Osteoblast (primary cell): ENCODE measurements around the gene SRCIN1. TPM values are rescaled to one million over a fixed set of nuclear protein-coding genes. Genes with fewer than 3 reads are reported as not detected.

Experiments
- DNase-seq: peaks from one replicate; pipeline ENCODE4 v3.0.0; 2011; ENCODE audit warnings: low spot score, mixed read lengths; ENCODE audit not compliant: insufficient read length; ENCODE audit errors: missing footprints
- H2AFZ ChIP-seq: 2 replicates; pipeline ENCODE4 v1.6.0; 2011; ENCODE audit warnings: mild to moderate bottlenecking, low read length
- H3K27ac ChIP-seq: 2 replicates; pipeline ENCODE4 v1.5.1; 2011; ENCODE audit warnings: mild to moderate bottlenecking, low read depth, low read length, moderate library complexity
- H3K27me3 ChIP-seq: 2 replicates; pipeline ENCODE4 v1.6.0; 2012; ENCODE audit warnings: mild to moderate bottlenecking, control low read depth, inconsistent platforms, low read length, moderate library complexity; ENCODE audit not compliant: insufficient read depth
- H3K36me3 ChIP-seq: 2 replicates; pipeline ENCODE4 v1.5.1; 2011; ENCODE audit warnings: mild to moderate bottlenecking, low read length, control low read depth, moderate library complexity; ENCODE audit not compliant: insufficient read depth
- H3K4me1 ChIP-seq: 2 replicates; pipeline ENCODE4 v1.5.1; 2011; ENCODE audit warnings: mild to moderate bottlenecking, low read length, control low read depth, moderate library complexity; ENCODE audit not compliant: insufficient read depth
- H3K4me2 ChIP-seq: 2 replicates; pipeline ENCODE4 v1.6.0; 2011; ENCODE audit warnings: mild to moderate bottlenecking, low read length; ENCODE audit not compliant: insufficient read depth
- H3K4me3 ChIP-seq: fragments of 200-600 bp; sonication (generic); 3 replicates; pipeline ENCODE4 v1.5.1; 2012; ENCODE audit warnings: mild to moderate bottlenecking, low read length, inconsistent platforms; ENCODE audit not compliant: insufficient read depth
- H3K79me2 ChIP-seq: 2 replicates; pipeline ENCODE4 v1.6.0; 2012; ENCODE audit warnings: mild to moderate bottlenecking, low read length, control low read depth, inconsistent platforms; ENCODE audit not compliant: insufficient read depth
- H3K9me3 ChIP-seq: 2 replicates; pipeline ENCODE4 v1.5.1; 2011; ENCODE audit warnings: low read depth, low read length, control low read depth
- H4K20me1 ChIP-seq: 2 replicates; pipeline ENCODE4 v1.6.0; 2012; ENCODE audit warnings: mild to moderate bottlenecking, low read length, control low read depth; ENCODE audit not compliant: insufficient read depth
- total RNA-seq: library from RNA; depleted of rRNA; stranded (reverse); fragments of >200 nt; gene quantifications from 2 replicates; pipeline ENCODE4 v1.2.3, GENCODE V29; 2012
- TF ChIP-seq, protein P1 (sequence below): IDR thresholded peaks from 2 replicates; pipeline ENCODE4 v1.5.1; 2011; ENCODE audit warnings: mild to moderate bottlenecking, low read depth, low read length, moderate library complexity; ENCODE audit errors: extremely low read depth

SRCIN1 gene
- total RNA-seq, 1 donor: not detected

DNA sequence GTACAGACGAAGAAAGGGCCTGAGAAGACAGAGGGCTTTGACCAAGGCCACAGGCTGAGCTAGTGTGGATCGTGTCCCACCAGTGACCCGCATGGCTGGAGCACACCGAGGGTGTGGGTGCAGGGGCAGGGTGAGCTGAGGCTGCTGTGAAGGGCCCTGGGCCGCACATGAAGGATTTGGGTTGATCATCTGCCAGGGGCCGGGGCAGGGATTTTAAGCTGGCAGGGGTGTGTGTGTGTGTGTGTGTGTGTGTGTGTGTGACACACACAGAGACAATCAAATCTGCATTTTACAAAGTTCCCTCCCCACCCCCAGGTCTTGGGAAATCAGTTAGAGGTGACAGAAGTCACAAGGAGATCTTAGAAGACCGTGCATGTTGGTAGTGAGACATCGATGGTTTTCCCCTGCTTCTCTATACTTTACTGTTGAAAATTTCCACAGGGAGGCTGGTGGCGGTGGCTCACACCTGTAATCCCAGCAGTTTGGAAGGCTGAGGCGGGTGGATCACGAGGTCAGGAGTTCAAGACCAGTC is 65.2 kb downstream of the SRCIN1 start:
- Histone ChIP-seq H3K27me3 (peaks cover 9% of the 10 kb centered on the region), H4K20me1 (no peaks in the 10 kb centered on the region), H3K4me3 (no peak overlapping the region), H3K4me1 (no peaks in the 10 kb centered on the region), H3K4me2 (no peak overlapping the region), H3K36me3 (no peaks in the 10 kb centered on the region), H2AFZ (no peak overlapping the region), H3K79me2 (no peaks in the 10 kb centered on the region), H3K27ac (no peak overlapping the region), H3K9me3 (no peaks in the 10 kb centered on the region)
- DNase-seq: peak; percentile 43
- TF ChIP-seq, protein P1, sequence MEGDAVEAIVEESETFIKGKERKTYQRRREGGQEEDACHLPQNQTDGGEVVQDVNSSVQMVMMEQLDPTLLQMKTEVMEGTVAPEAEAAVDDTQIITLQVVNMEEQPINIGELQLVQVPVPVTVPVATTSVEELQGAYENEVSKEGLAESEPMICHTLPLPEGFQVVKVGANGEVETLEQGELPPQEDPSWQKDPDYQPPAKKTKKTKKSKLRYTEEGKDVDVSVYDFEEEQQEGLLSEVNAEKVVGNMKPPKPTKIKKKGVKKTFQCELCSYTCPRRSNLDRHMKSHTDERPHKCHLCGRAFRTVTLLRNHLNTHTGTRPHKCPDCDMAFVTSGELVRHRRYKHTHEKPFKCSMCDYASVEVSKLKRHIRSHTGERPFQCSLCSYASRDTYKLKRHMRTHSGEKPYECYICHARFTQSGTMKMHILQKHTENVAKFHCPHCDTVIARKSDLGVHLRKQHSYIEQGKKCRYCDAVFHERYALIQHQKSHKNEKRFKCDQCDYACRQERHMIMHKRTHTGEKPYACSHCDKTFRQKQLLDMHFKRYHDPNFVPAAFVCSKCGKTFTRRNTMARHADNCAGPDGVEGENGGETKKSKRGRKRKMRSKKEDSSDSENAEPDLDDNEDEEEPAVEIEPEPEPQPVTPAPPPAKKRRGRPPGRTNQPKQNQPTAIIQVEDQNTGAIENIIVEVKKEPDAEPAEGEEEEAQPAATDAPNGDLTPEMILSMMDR: no peak

DNA sequence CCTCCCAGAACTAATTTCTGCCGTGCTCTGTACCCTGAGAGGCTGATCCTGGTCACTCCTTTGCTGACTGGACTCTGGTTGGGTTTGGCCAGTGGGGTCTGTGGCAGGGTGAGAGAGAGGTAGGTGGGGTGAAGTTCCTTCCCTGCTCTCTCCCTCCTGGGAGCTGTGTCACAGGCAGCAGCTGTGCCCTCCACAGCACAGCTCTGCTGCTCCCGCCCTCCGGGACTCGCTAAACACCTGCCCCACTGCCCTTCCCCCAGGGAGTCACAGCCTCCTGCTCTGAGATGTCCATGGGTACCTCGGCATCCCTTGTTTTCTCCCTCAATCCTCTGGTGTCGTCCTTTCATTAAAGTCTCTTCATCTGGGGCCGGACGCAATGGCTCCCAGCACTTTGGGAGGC is 66.4 kb downstream of the SRCIN1 start:
- H3K79me2 ChIP-seq: no peaks in the 10 kb centered on the region
- no peaks in the 10 kb centered on the region for H3K4me1 ChIP-seq

DNA sequence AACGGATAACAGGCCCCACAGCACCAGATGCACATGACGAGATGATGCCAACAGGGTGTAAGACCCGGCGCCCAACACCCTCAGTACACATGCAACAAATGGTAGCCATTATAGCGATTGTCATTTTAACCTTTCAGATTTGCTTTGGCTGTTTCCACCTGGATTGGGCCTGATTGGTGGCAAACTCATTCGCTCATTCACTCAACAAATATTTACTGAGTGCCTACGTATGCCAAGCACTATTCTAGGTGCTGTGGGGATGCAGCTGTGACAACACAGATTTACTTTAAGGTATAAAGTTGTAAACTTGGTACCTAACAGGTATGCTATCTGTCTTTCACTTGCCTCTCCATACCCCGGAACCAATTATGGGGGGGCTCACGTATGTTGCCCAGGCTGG is 66.8 kb downstream of the SRCIN1 start:
- TF ChIP-seq, protein P1: no peak
- H3K36me3 ChIP-seq: no peaks in the 10 kb centered on the region
- H3K4me3 ChIP-seq: no peak overlapping the region
- no peak overlapping the region for H2AFZ ChIP-seq
- H3K4me1 ChIP-seq: no peaks in the 10 kb centered on the region
- no peak overlapping the region for H3K27ac ChIP-seq
- H3K79me2 ChIP-seq: no peaks in the 10 kb centered on the region
- peaks cover 15% of the 10 kb centered on the region for H3K27me3 ChIP-seq
- no peak overlapping the region for H3K4me2 ChIP-seq
- no peaks in the 10 kb centered on the region for H3K9me3 ChIP-seq
- H4K20me1 ChIP-seq: no peaks in the 10 kb centered on the region
- no peak for DNase-seq

More for the DNA sequence above, 66.4 kb downstream of the SRCIN1 start:
- peak; percentile 45 for DNase-seq
- Histone ChIP-seq H3K4me3 (no peak overlapping the region), H3K27me3 (peaks cover 13% of the 10 kb centered on the region), H3K4me2 (no peak overlapping the region), H3K36me3 (no peaks in the 10 kb centered on the region), H2AFZ (no peak overlapping the region), H4K20me1 (no peaks in the 10 kb centered on the region), H3K9me3 (no peaks in the 10 kb centered on the region), H3K27ac (no peak overlapping the region)
- TF ChIP-seq, protein P1: no peak

DNA sequence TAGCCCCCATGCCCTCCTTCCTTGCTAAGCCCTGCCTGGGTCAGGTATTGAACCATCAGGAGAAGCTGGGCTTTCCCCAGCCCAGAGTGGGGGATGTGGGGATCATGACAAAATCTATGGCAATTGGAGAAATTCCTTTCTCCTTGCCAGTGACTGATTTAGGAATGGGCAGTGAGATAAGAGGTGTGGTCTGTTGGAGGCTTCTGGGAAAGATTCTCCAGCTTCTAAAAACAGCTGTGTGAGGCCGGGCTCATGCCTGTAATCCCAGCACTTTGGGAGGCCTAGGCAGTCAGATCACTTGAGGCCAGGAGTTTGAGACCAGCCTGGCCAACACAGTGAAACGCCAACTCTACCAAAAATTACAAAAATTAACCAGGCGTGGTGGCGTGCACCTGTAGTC is 69.1 kb downstream of the SRCIN1 start:
- no peak overlapping the region for H3K4me3 ChIP-seq
- H3K4me1 ChIP-seq: no peaks in the 10 kb centered on the region
- peaks cover 16% of the 10 kb centered on the region for H3K27me3 ChIP-seq
- H3K4me2 ChIP-seq: no peak overlapping the region
- no peaks in the 10 kb centered on the region for H3K9me3 ChIP-seq
- no peak overlapping the region for H2AFZ ChIP-seq
- DNase-seq: no peak
- H3K27ac ChIP-seq: no peak overlapping the region
- no peaks in the 10 kb centered on the region for H3K36me3 ChIP-seq
- H3K79me2 ChIP-seq: no peaks in the 10 kb centered on the region
- TF ChIP-seq, protein P1: no peak
- H4K20me1 ChIP-seq: no peaks in the 10 kb centered on the region
